HG03280 (cell line): ENCODE data around the gene ZNF619.

ENCODE experiments used
- ATAC-seq: cut with Tn5 transposase; IDR thresholded peaks from one replicate; pipeline ENCODE4 v1.9.1; 2021; ENCODE audit warnings: mild to moderate bottlenecking, moderate library complexity; ENCODE audit not compliant: unreplicated experiment

ZNF619 gene

GRCh38 chr3:40464339-40465110 is 12.4 kb upstream of the ZNF619 start:
- ATAC-seq, result no peak

- no peak for ATAC-seq
These were observed 11.9 kb upstream of the ZNF619 start for GRCh38 chr3:40465111-40465407.

DNA sequence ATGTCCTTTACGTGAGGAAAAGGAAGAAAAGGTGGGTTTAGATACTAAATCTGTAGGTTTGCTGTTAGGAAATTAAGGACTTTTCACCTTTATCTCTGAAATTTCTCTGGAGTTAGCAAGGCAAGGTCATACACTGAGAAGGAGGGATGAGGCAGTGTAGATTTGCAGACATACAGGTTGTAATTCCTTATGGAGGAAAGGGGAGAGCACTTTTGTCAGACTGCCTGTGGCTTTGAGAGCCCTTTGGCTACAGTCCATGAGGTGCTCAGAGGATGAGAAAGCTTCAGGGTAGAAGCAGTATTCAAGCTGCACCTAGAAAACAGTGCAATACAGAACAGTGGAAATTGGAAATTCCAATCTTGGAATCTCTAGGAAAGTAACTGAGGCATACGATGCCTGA is 11.5 kb upstream of the ZNF619 start:
- no peak for ATAC-seq

GRCh38 chr3:40468018-40468417 is 8.9 kb upstream of the ZNF619 start:
- no peak for ATAC-seq

DNA sequence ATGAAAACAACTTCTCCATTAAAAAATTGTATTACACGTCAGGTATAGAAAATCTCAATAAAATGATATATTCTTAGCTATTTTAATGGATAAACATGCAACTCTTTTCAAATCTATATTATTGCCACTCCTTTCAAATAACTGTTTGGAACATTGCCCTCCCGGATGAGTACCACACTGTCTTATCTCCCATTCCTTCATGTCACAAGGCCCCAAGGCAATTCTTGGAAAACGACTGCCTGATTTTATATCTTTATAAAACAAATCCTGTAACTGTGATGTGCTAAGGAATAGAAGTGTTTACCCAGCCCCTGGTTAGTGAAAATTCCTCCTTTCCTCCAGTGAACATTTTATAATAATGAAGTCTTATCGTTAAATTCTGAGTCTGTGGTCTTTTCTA is 6.2 kb upstream of the ZNF619 start:
- ATAC-seq, result no peak

DNA sequence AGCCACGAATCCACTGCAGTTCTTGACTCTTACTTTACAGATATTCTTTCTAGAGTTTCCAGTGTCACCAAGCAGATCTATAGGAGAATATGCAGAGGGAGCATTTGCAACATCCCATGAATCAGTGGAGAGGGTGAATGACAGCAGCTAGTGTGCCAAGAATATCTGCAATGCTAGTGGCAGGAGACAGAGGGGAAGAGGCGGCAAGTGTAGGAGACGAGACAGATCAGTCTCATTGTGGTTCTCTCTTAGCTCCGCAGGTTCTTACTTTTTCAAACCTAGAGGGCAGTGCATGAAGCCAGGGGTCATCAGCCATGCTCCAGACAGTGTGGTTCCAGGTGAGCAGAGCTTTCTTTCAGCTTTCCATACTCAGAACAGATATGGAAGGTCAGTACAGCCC is 744 bp downstream of the ZNF619 start:
- ATAC-seq, result no peak

DNA sequence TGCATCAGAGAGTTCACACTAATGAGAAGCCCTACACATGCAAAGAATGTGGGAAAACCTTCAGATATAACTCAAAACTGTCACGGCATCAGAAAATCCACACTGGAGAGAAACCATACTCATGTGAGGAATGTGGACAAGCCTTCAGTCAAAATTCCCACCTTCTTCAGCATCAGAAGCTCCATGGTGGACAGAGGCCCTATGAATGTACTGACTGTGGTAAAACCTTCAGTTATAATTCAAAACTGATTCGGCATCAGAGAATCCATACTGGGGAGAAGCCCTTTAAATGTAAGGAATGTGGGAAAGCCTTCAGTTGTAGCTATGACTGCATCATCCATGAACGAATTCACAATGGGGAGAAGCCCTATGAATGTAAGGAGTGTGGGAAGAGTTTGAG is 10.2 kb downstream of the ZNF619 start:
- no peak for ATAC-seq

DNA sequence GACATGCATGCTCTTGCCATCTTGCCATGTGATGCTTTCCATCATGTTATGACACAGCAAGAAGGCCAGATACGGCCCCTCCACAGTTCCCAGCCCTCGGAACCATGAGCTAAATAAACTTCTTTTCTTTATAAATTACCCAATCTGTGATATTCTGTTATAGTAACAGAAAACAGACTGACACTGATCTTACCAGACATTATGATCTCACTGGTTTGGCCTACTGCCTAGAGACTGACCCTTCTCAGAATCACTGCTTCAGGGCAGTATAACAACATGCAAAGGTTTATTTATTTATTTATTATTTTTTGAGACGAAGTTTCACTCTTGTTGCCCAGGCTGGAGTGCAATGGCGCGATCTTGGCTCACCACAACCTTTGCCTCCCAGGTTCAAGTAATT is 14.0 kb downstream of the ZNF619 start:
- ATAC-seq, result no peak

DNA sequence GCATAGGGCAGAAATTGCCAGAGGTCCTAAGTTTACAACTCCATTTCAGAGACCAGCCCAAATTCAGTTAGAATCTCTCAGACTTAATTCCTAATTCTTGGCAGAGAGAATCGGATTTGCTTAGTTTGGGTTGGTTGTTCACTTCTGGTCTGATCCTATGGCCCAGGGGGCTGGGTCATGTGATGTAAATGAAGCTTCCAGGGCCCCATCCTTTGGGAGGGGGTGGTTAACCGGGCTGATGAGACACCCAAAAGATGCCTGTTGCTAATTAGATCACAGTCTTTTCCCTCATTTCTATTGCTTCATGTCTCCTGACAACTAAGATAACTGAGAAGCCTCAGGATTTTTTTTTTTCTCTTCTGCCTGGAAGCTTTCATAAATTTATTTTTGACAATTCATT is 17.8 kb downstream of the ZNF619 start:
- ATAC-seq, result no peak

DNA sequence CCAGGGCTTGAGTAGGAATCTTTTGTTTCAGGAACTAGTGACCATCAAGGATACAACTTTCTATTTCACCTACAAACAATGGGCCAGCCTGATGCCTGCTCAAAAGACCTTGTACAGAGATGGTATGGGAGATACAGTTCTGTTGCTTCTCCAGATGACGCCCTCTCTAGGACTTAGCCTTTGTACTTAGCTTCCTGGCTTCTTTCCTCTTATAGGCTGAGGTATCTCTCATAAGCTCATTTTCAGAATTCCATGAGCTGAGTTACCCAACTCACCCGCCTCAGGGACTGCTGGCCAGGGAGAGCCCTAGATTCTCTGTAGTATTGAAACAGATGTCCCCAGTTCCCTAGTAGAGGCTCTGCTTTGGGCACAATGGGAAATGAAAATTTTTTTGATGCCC is 20.4 kb downstream of the ZNF619 start:
- no peak for ATAC-seq

DNA sequence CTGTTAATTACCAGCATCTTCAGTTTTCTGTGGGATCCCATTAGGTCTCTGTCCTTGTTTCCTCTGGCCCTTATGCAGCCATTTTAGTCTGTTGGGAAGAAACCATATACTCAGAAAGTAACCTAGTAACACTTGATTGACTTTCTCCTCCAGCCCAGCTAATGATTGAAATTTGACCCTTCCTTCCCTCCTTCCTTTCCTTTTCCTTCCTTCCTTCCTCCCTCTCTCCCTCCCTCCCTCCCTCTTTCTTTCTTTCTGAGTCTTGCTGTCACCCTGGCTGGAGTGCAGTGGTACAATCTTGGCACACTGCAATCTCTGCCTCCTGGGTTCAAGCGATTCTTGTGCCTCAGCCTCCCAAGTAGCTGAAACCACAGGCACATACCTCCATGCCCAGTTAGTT is 23.0 kb downstream of the ZNF619 start:
- no peak for ATAC-seq

DNA sequence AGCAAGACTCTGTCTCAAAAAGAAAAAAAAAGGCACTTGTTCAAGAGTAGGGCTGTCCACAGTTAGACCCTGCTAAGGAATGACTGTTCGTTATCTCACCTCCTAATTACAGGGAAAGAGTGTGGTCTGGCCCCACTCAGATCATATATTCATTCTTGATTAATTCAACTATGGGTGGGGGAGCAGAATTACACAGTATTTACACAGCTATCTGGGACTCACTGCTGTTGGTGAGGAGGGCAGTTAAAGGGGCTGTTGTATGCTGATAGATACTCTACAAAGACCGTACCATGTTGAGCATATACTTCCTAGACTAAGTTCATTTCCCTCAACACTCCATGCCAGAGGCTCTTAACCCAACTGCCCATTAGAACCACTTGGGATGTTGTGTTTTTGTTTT is 25.1 kb downstream of the ZNF619 start:
- ATAC-seq, result no peak

DNA sequence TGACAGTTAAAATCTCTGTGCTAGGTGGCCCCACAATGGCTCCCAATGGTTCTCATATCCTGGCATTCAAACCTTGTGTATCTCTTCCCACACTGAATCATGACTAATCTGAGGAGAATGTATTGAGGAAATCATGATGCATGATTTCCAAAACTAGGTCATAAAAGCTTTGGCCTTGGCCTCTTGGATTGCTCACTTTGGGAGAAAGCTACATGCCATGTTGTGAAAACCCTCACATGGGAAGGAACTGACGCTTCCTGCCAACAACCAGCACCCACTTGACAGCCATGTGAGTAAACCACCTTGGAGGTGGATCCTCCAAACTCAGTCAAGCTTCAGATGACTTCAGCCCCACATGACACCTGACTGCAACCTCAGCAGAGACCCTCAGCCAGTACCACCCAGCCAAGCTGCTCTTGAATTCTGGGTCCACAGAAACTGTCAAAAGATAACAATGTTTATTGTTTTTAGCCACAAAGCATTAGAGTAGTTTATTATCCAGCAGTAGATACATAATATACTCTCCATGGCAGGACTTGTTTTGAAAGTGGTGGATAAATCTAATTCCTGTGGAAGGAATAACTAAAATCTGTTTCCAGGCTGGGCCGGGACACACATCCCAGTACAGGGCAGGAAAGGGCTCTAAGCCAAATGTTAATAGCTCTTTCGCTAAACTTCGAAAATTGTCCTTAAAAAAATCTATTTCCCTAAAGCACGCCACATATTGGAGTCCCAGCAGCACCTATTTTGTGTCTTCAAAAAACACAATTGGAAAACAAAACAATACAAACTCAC is 27.9 kb downstream of the ZNF619 start:
- ATAC-seq, result no peak

GRCh38 chr3:40505599-40506462 is 28.9 kb downstream of the ZNF619 start, which contains the start of gene ZNF620:
TSS of gene ZNF620 (plus strand) at chr3:40506039. CDS start at chr3:40506353, 314 bp downstream.
- ATAC-seq, result peak; percentile 80

DNA sequence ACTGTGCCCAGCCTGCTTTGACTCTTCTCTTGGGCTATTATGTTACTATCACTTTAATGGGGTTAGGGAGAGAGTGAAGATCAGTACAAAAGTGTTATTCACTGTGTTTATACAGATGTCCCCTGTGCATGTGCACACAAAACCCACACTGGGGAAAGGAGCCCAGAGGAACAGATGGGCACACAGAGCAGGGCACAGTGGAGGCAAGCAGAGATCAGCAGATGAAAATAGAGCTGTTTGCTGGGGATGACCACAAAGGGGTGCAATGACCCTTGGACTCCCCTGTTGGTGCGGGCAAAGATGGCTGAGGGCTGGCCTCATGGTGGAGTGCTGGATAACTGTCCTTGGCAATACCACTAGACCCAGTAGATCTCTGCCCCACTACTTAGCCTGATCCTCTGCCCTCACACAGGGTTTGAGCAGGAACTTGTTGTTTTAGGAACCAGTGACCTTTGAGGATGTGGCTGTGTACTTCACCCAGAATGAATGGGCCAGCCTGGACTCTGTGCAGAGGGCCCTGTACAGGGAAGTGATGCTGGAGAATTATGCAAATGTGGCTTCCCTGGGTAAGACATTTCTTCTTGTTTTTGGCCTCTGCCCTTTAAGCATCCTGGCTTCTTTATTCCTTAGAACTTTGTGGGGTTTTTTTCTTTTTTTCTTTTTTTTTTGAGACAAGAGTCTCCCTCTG is 34.3 kb downstream of the ZNF619 start:
- no peak for ATAC-seq

- no peak for ATAC-seq
These were observed 39.3 kb downstream of the ZNF619 start for GRCh38 chr3:40516201-40516600.

DNA sequence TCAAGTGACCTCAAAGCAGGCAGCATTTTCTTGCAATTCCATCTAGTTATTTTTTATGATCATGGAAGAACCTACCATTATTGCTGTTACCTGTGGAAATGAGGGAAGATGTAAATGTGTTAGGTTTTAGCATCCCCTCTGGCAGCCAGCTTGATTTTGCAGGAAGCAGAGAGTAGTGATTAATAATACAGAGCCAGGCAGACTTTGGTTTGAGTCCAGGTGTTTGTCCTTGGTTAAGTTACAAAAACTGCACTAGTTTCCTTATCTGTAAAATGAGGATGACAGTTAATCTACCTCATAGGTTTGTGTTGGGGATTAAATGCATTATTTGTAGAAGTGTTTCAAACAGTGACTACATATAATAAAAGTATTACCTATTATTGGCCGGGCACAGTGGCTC is 41.1 kb downstream of the ZNF619 start:
- ATAC-seq, result no peak

DNA sequence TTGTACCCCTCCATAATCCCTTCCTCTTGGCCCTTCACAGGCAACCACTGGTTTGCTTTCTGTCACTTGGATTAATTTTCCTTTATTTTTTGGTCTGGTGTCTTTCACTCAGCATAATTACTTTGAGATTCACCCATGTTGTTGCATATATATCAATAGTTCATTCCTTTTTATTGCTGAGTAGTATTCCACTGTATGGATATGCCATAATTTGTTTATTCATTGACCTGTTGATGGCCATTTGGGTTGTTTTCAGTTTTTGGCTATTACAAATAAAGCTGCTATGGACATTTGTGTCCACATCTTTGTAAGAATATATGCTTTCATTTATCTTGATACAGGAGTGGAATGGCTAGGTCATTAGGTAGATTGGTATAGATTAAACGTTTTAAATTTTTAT is 41.9 kb downstream of the ZNF619 start:
- ATAC-seq, result no peak

- no peak for ATAC-seq
These were observed 44.3 kb downstream of the ZNF619 start for GRCh38 chr3:40521254-40521653.

DNA sequence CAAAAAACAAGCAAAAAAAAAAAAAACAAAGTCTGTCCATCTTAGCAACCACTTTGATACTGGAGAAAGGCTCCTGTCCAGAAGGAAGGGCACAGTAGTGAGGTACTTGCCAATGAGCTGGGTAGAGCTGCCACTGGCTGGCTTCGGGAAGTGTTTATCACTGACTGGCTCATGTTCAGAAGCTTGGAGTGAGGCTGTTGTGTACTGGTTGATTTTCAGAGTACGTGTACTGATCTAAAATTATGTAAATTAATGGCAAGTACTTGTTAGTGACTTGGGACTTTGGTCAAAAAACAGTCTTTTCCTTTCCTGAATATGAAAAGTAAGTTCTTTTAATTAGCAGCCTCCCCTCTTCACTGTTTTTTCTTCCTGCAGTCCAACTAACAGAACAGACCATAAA is 46.9 kb downstream of the ZNF619 start:
- no peak for ATAC-seq

DNA sequence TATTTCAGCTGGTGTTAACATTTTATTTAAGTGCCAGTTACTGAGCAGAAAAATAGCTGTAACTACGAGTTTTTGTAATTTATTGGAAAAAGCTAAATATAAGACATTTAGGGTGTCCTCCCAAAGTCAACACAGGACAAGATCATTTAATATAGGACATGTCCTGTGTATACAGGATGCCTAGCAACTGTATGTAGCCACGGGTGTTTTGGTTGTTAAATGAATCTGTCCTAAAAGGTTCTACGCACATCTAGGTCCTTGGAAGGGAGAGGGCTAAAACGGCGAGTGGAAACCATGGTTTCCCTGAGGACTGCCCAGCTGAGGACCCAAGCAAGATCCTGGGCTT is 47.3 kb downstream of the ZNF619 start:
- ATAC-seq, result peak; percentile 22
